Dendritic cell treated with granulocyte-macrophage colony-stimulating factor and Interleukin-4, amounts not matched to agents 40 ng/mL and 50 ng/mL, for 4 days (primary cell): ENCODE measurements around the gene GTF2IRD2.
A peak's percentile ranks its signal among the peaks of the same experiment; 100 is the strongest.
"Not testable (repeated sequence)": the region's sequence is repeated elsewhere in the genome, so short reads cannot be mapped to it uniquely, and the experiment has no call there.

Source experiments
- H3K27ac Mint-ChIP-seq: one replicate; pipeline ENCODE4 v1.8.0; 2022; ENCODE audit warnings: mild to moderate bottlenecking, mixed read lengths
- H3K27me3 Mint-ChIP-seq: one replicate; pipeline ENCODE4 v1.8.0; 2022; ENCODE audit warnings: mild to moderate bottlenecking, mixed read lengths
- H3K36me3 Mint-ChIP-seq: one replicate; pipeline ENCODE4 v1.8.0; 2022; ENCODE audit warnings: low read depth, mixed read lengths
- H3K4me1 Mint-ChIP-seq: one replicate; pipeline ENCODE4 v1.8.0; 2022; ENCODE audit warnings: low read depth, mixed read lengths
- H3K4me3 Mint-ChIP-seq: one replicate; pipeline ENCODE4 v1.8.0; 2022; ENCODE audit warnings: mild to moderate bottlenecking, moderate library complexity, mixed read lengths
- H3K9me3 Mint-ChIP-seq: one replicate; pipeline ENCODE4 v1.8.0; 2022; ENCODE audit warnings: mixed read lengths
- intact Hi-C: fragments of 100-400 bp; cut with micrococcal nuclease; formaldehyde crosslinking; loops from one replicate; pipeline ENCODE4 v1.15.0; 2022

GTF2IRD2 gene

DNA sequence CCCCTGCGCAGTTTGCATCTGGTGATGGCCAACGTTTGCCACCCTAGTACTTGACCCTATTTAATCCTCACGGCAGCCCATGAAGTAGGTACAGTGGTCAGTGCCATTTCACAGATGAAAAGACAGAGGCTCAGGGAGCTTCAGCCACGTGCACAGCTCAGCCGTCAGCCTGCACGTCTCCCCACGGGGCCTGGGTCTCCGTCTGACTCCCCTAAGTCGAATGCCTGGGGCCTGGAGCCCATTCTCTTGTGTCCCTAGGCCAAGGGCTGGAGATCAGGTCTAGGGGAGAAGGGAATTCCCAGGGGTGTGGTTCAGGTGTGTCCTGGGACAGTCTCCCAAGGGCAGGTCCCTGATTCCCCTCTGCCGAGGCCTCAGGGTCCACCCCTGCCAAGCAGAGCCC lies 84.4 kb downstream of the GTF2IRD2 start:
- H3K4me3 Mint-ChIP-seq, H3K4me1 Mint-ChIP-seq, H3K27me3 Mint-ChIP-seq, intact Hi-C loops, H3K36me3 Mint-ChIP-seq, H3K9me3 Mint-ChIP-seq: not testable (repeated sequence)
- peak overlapping the region; percentile 80 for H3K27ac Mint-ChIP-seq

DNA sequence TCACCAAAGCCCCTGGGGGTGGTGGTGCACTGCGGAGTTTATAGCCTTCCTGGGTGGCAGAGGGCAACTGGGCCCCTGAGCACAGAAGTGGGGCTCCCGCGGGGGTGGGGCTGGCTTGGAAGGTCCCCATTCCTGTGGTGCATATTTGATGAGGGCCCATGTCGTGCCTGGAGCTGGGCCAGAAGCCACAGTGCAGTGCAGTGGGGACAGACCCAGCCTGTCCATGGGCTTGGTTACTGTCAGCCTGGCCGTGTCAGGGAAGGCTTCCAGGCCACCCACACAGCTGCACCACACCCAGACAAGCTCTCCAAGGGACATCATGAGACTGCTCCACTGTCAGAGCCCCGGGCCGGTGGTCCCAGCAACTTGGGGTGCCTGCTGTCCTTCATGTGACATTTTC lies 84.9 kb downstream of the GTF2IRD2 start:
- H3K9me3 Mint-ChIP-seq, intact Hi-C loops, H3K4me3 Mint-ChIP-seq, H3K4me1 Mint-ChIP-seq, H3K27me3 Mint-ChIP-seq, H3K36me3 Mint-ChIP-seq: not testable (repeated sequence)
- H3K27ac Mint-ChIP-seq = peak overlapping the region; percentile 80

DNA sequence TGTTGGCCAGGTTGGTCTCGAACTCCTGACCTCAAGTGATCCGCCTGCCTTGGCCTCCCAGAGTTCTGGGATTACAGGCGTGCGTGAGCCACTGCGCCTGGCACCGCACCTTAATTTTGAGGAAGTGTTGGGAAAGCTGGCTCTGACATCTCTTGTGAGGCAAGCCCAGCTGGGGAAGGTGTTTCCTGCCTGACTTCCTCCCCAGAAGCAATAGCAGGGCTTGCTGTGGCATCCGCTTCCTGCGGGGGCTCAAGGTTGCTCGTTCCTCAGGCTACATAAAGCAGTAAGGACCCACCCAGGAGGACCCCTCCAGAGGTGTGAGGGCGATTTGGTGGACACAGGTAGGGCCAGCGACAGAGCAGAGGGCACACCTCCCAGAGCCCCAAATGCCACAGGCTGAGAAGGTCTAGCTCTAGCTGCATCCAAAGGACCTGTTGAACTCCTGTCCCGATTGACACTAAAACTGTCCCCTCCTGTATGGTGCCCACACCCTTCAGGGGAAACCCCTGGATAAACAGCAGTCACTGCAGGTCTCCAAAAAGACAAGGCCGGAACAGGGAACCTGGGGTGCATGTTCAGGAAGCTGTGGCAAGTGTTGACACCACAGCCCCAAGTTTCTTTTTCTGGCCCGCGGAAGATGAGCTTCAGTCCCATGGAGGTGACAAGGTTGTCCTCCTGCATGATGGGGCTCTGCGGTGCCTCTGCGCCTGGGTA lies 86.0 kb downstream of the GTF2IRD2 start:
- H3K9me3 Mint-ChIP-seq, H3K4me1 Mint-ChIP-seq, intact Hi-C loops, H3K36me3 Mint-ChIP-seq, H3K27me3 Mint-ChIP-seq, H3K4me3 Mint-ChIP-seq, H3K27ac Mint-ChIP-seq: not testable (repeated sequence)

DNA sequence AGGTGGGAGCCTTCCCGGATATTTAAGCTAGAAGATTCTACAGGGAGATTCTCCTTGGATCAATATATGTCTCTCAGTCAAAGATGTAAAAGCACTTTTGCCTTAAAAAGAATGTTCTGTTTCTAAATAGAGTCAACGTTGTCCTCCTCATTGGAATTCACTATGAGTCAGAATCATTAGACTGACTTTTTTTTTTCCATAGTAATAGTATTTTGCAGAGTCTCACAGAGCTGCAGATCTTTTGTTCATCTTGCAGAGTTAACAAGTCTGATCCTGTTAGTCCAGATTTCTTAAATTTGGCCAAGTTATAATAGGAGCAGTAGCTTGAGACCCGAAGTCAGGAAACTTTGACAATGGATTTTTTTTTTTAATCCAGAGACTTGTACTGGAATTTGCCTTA lies 92.4 kb downstream of the GTF2IRD2 start:
- H3K27ac Mint-ChIP-seq, H3K4me3 Mint-ChIP-seq, H3K36me3 Mint-ChIP-seq, H3K27me3 Mint-ChIP-seq, H3K9me3 Mint-ChIP-seq, H3K4me1 Mint-ChIP-seq, intact Hi-C loops: not testable (repeated sequence)

DNA sequence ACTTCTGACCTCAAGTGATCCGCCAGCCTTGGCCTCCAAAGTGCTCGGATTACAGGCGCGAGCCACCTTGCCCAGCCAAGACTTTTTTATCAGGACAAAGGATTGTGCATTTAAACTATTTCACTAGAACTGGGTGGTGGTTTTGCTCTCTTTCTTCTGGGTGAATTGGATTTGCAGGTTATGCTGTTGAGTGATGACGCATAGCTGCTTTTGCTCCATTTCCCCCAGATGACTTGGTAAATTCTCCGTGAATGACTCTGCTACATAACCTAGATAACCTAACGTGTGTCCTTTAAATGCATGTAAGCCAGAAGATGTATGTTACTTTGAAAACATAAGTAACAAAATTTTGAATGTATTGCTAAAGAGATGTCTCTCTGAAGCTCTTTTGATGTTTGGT lies 93.1 kb downstream of the GTF2IRD2 start:
- H3K27me3 Mint-ChIP-seq, H3K9me3 Mint-ChIP-seq, H3K27ac Mint-ChIP-seq, H3K4me1 Mint-ChIP-seq, H3K36me3 Mint-ChIP-seq, intact Hi-C loops, H3K4me3 Mint-ChIP-seq: not testable (repeated sequence)

DNA sequence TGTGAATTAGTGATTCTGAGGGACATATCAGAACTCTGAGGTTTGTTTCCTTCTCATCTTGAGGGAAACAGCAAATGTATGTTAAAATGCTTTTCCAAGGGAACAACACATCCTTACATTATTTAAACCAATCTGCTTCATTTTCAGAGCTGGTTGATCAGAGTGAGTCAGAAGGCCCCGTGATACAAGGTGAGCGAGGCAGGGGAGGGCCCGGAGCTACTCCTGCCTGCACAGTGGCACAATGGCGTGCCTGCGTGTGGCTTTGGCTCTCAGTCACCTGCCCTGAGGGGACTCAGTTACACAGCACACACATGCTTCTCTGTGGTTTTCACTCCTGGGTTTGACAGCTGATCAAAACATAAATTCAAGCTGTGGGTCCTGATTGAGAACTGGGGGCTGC lies 94.7 kb downstream of the GTF2IRD2 start:
- H3K27ac Mint-ChIP-seq, H3K4me3 Mint-ChIP-seq, H3K27me3 Mint-ChIP-seq, H3K9me3 Mint-ChIP-seq, intact Hi-C loops, H3K4me1 Mint-ChIP-seq, H3K36me3 Mint-ChIP-seq: not testable (repeated sequence)

DNA sequence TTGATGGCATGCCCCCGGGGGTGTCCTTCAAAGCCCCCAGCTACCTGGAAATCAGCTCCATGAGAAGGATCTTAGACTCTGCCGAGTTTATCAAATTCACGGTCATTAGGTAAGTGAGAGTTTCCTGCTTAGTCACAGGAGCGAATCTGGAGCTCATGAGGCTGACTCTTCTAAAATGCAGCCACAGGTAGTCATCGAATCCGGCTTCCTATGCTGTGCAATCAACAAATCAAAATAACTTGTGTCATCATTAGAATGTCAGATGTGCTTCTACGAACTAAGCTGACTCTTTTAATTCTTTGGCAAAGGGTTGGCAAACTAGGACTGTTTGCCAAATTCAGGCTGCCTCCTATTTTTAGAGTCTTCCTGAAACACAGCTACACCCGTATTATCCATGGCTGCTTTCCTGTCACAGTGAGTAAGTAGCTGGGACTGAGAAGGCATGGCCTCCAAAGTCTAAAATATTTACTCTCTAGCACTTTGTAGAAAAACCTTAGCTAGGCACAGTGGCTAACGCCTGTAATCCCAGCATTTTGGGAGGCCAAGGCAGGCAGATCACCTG lies 97.4 kb downstream of the GTF2IRD2 start:
- H3K4me3 Mint-ChIP-seq, H3K36me3 Mint-ChIP-seq, H3K27me3 Mint-ChIP-seq, H3K4me1 Mint-ChIP-seq, H3K9me3 Mint-ChIP-seq, H3K27ac Mint-ChIP-seq, intact Hi-C loops: not testable (repeated sequence)
